HG02623 (cell line): ENCODE measurements around the gene ODF2.
A peak's percentile ranks its signal among the peaks of the same experiment; 100 is the strongest.
"Not testable (repeated sequence)": the region's sequence is repeated elsewhere in the genome, so short reads cannot be mapped to it uniquely, and the experiment has no call there.

Experiments
- ATAC-seq: cut with Tn5 transposase; IDR thresholded peaks from one replicate; pipeline ENCODE4 v1.9.1; 2021; ENCODE audit warnings: moderate library complexity; ENCODE audit not compliant: unreplicated experiment

The ODF2 gene

GRCh38 chr9:128455849-128456612, at the start of gene ODF2:
ODF2 (plus strand) TSS chr9:128456006; CDS start chr9:128456092, 86 bp downstream.
- peak; percentile 83 for ATAC-seq

- ATAC-seq, result no peak
Measured at GRCh38 chr9:128406848-128407391, 48.9 kb upstream of the ODF2 start.

- no peak for ATAC-seq
Measured at GRCh38 chr9:128408963-128409431, 46.8 kb upstream of the ODF2 start.

- no peak for ATAC-seq
Measured at GRCh38 chr9:128409450-128409849, 46.4 kb upstream of the ODF2 start.

GRCh38 chr9:128409978-128410377, 45.8 kb upstream of the ODF2 start:
- ATAC-seq, result no peak

- ATAC-seq, result no peak
Measured at GRCh38 chr9:128411364-128412119, 44.3 kb upstream of the ODF2 start.

GRCh38 chr9:128412120-128412790, 43.6 kb upstream of the ODF2 start:
- no peak for ATAC-seq

- ATAC-seq, result not testable (repeated sequence)
Measured at GRCh38 chr9:128413728-128414127, 42.1 kb upstream of the ODF2 start.

- ATAC-seq, result no peak
Measured at GRCh38 chr9:128414461-128414860, 41.3 kb upstream of the ODF2 start.

GRCh38 chr9:128415281-128415680, 40.5 kb upstream of the ODF2 start:
- ATAC-seq, result no peak

GRCh38 chr9:128416014-128416413, 39.8 kb upstream of the ODF2 start:
- no peak for ATAC-seq

- ATAC-seq, result no peak
Measured at GRCh38 chr9:128416432-128417019, 39.3 kb upstream of the ODF2 start.

- ATAC-seq, result no peak
Measured at GRCh38 chr9:128419061-128419925, 36.5 kb upstream of the ODF2 start.

GRCh38 chr9:128420060-128420650, 35.7 kb upstream of the ODF2 start:
- peak; percentile 63 for ATAC-seq

- peak; percentile 54 for ATAC-seq
Measured at GRCh38 chr9:128420651-128421481, 34.9 kb upstream of the ODF2 start, which contains the start of gene CERCAM. CERCAM (plus strand) TSS chr9:128420857; CDS start chr9:128420878, 21 bp downstream.

GRCh38 chr9:128421482-128421996, 34.3 kb upstream of the ODF2 start:
- ATAC-seq, result no peak

GRCh38 chr9:128422022-128422782, 33.6 kb upstream of the ODF2 start:
- not testable (repeated sequence) for ATAC-seq

GRCh38 chr9:128422783-128423150, 33.0 kb upstream of the ODF2 start:
- ATAC-seq, result no peak
